Neural cell (in vitro differentiated cells): ENCODE results near the gene TXLNG.

Source experiments
- EP300 ChIP-seq: fragments of 450-650 bp; conservative IDR thresholded peaks from 2 replicates; pipeline ENCODE4 v1.6.1; 2014; ENCODE audit warnings: antibody characterized with exemption, mild to moderate bottlenecking, moderate library complexity; ENCODE audit not compliant: poor library complexity, severe bottlenecking
- EZH2 ChIP-seq: fragments of 200-600, 300-800 bp; shearing (Covaris generic), sonication (generic); IDR thresholded peaks from 2 replicates; pipeline ENCODE4 v1.6.1; 2014; ENCODE audit warnings: antibody characterized with exemption, low read length, borderline replicate concordance, mild to moderate bottlenecking; ENCODE audit not compliant: insufficient read depth, poor library complexity, severe bottlenecking
- POLR2AphosphoS5 ChIP-seq: IDR thresholded peaks from 2 replicates; pipeline ENCODE4 v1.6.1; 2012
- REST ChIP-seq: IDR thresholded peaks from 2 replicates; pipeline ENCODE4 v1.6.1; 2012; ENCODE audit warnings: borderline replicate concordance
- SMC3 ChIP-seq: fragments of 450-650 bp; conservative IDR thresholded peaks from 2 replicates; pipeline ENCODE4 v1.6.1; 2014; ENCODE audit warnings: antibody characterized with exemption, mild to moderate bottlenecking, moderate library complexity; ENCODE audit not compliant: poor library complexity
- TF ChIP-seq, protein P1 (sequence below): fragments of 450-650 bp; IDR thresholded peaks from 2 replicates; pipeline ENCODE4 v1.5.1; 2014; ENCODE audit warnings: antibody characterized with exemption, mild to moderate bottlenecking, moderate library complexity; ENCODE audit not compliant: poor library complexity, severe bottlenecking

DNA sequence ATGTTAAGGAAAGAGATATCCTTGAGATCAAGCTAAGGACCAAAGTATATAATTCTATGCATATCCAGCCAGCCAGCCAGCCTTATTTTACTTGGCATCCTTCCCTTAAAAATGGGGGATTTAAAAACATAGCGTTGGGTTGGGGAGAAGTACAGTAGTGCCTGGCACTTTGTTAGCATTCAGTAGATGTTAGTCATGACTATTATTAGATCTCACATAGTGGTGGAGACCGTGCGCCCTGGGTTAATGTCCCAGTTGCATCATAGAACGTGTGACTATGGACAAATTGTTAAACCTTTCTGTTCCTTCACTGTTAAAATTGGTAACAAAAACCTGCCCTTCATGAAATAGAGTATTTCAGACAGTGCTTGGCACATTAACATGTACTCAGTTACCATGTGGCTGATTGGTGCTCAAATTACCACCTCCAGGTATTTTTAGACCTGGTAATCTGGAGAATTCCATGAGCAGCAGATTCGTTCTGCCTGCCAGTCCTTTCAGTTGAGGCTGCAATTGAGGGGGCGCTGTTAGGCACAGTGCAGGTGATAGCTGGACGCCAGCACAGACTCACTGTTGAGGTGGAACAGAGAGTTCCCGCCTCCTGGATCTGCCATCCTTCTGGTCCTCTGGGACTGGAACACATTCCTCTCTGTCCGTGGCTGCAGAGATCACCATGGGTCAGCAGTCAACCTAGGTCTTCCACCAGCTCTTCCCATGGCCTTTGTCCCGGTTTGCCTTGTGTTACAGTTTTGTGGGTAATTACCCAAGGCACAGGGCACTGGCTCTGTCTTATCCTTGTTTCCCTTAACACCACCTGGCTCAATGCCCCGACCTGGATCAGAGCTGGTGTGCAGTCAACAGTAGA is 52.2 kb downstream of the TXLNG start:
- TF ChIP-seq, protein P1, sequence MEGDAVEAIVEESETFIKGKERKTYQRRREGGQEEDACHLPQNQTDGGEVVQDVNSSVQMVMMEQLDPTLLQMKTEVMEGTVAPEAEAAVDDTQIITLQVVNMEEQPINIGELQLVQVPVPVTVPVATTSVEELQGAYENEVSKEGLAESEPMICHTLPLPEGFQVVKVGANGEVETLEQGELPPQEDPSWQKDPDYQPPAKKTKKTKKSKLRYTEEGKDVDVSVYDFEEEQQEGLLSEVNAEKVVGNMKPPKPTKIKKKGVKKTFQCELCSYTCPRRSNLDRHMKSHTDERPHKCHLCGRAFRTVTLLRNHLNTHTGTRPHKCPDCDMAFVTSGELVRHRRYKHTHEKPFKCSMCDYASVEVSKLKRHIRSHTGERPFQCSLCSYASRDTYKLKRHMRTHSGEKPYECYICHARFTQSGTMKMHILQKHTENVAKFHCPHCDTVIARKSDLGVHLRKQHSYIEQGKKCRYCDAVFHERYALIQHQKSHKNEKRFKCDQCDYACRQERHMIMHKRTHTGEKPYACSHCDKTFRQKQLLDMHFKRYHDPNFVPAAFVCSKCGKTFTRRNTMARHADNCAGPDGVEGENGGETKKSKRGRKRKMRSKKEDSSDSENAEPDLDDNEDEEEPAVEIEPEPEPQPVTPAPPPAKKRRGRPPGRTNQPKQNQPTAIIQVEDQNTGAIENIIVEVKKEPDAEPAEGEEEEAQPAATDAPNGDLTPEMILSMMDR, result no peak
- no peak for TF ChIP-seq EZH2
- no peak for TF ChIP-seq SMC3
- TF ChIP-seq POLR2AphosphoS5, result no peak
- TF ChIP-seq REST, result no peak
- TF ChIP-seq EP300, result no peak
